Bone marrow (tissue), 2 donors: ENCODE data around the gene FMO2.
"Not testable (repeated sequence)": the region's sequence is repeated elsewhere in the genome, so short reads cannot be mapped to it uniquely, and the experiment has no call there.

Experiments
- DNase-seq, 2 donors: peaks; one replicate each; lab custom pipeline; 2025; lab: John Stamatoyannopoulos, UW

Gene FMO2

DNA sequence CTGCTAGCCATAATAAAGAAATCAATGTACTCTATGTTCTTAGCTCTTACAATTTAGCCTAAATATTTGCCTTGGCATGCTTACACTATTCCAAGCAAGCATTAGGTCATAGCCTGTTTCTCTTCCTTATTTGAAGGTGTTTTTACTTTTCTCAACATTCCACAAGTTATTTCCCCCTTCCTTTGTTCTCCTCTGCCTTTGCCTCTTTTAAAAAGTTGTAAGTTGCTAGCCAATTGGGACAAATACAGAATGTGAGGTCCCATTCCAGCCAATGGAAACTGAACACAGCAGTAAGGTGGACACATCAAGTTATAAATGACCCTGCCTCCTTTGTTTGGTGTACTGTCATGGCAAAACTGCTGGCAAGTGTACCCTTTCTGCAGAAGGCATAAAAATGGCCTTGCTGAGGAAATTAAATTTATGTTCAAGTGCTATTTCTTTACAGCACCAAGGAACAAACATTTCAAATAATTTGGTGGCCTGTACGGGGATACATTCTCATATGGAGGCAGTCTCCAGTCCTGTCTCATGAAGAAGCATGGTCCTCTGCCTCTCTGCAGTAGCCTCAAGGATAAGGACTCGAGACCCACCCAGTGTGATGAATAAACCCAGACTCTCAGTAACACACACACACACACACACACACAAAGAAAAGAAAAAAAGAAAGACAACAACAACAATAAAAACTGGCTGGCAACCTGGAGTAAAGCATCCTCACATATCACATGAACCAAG lies 34.4 kb downstream of the FMO2 start:
- no peak for DNase-seq

GRCh38 chr1:171220081-171220420 lies 35.0 kb downstream of the FMO2 start:
- DNase-seq, result no peak

DNA sequence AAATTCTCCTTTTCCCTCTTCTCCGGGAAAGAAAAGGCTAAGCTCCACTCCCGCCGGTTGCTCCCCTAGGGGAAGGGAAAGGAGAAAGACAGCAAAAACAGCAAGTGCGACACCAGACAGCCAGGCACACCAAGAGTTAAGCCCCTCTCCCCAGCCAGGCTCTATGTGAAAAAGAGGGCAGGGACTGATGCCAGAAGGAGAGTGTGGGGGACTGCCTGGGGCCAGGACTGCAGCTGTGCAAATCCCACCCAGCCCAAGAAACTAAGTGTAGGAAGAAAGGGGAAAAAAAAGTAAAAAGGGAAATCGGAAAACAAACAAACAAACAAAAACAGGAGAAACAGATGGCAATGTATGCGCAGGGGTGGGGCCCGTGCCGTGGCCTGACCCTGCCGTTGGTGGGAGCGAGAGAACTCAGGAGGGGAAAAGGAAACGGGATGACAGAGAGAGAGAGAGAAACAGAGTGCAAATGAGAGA lies 35.5 kb downstream of the FMO2 start:
- DNase-seq, result no peak

GRCh38 chr1:171221665-171222591 lies 36.8 kb downstream of the FMO2 start:
- no peak for DNase-seq

GRCh38 chr1:171222936-171223335 lies 37.8 kb downstream of the FMO2 start:
- DNase-seq, result no peak

GRCh38 chr1:171224257-171224656 lies 39.2 kb downstream of the FMO2 start:
- not testable (repeated sequence) for DNase-seq

- no peak for DNase-seq
Measured at GRCh38 chr1:171226747-171227370, 41.8 kb downstream of the FMO2 start.

DNA sequence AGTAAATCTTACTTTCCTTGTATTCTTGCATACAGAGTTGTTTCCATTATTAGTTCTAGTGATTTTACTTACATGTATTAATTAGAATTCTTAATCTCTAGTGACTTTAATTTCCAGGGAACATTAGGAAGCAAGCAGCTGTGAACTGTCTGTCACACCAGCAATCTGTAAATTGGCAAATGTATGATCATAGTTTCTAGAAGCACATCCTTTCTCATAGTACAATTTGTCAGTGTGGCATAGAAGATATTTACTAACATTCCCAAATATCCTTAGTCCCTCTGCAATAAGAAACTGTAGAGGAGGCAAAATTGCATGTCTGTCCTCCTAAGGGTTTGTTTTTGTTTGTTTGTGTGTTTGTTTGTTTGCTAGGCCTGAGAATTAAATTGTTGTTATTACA lies 46.2 kb downstream of the FMO2 start:
- DNase-seq, result no peak

GRCh38 chr1:171233183-171233582 lies 48.1 kb downstream of the FMO2 start:
- no peak for DNase-seq

DNA sequence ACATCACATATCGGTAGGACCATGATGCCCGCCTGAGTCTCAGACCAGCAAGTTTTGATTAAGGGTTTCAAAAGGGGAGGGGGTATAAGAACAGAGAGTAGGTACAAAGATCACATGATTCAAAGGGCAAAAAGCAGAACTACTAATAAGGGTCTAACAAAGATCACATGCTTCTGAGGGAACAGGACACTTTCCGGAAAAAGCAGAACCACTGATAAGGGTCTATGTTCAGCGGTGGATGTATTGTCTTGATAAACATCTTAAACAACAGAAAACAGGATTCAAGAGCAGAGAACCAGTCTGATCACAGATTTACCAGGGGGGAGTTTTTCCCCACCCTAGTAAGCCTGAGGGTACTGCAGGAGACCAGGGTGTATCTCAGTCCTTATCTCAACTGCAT lies 51.1 kb downstream of the FMO2 start:
- not testable (repeated sequence) for DNase-seq

DNA sequence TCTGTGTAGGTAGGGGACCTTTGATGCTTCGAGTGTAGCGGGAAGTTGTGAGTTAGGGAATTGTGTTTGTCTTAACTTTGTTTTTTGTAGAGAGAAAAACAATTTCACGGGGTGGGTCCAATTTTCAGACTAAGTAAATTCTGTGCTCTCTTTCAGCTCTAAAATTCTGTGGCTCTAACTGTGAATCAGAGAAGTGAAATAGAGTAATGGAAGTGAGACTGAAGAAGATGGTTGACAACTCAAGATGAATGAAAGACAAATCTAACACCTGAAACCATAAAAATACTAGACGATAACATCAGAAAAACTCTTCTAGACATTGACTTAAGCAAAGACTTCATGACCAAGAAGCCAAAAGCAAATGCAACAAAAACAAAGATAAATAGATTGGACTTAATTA lies 58.8 kb downstream of the FMO2 start:
- DNase-seq, result no peak

DNA sequence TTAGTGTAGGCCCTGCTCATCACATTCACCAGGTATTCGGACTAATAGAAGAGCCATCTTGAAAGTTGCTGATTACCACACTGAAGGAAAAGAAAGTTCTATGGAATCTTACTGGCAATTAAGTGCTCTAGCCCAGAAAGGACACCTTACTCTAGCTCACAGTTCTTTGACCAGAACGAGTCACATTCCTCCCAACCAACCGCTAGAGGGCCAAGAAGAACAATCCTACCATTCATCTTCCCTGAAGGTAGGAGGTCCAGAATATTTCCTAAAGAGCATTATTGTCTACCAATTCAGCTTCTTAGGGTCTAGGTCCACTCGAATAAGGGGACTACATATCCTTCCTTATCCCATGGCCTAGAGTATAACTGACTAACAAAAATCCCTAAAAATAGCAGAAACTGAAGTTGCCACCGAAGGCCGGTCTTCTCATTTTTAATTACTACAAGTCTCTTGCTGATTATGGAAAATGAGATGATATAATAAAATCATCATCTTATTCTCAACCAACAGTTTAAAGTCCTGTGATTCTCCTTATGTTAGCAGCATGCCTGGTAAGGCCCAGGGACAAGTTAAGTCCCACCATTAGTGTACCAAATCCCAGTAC lies 60.5 kb downstream of the FMO2 start:
- peak in 1 of 2 donors; percentile 3 for DNase-seq

- no peak for DNase-seq
Measured at GRCh38 chr1:171247501-171247900, 62.4 kb downstream of the FMO2 start.

- DNase-seq, result no peak
Measured at GRCh38 chr1:171248302-171248701, 63.2 kb downstream of the FMO2 start, which contains the start of gene FMO1. TSS of gene FMO1 (plus strand) at chr1:171248494. CDS start at chr1:171258088, 9,594 bp downstream.

- no peak for DNase-seq
Measured at GRCh38 chr1:171248841-171249240, 63.7 kb downstream of the FMO2 start.

- DNase-seq, result no peak
Measured at GRCh38 chr1:171250263-171250662, 65.2 kb downstream of the FMO2 start.

DNA sequence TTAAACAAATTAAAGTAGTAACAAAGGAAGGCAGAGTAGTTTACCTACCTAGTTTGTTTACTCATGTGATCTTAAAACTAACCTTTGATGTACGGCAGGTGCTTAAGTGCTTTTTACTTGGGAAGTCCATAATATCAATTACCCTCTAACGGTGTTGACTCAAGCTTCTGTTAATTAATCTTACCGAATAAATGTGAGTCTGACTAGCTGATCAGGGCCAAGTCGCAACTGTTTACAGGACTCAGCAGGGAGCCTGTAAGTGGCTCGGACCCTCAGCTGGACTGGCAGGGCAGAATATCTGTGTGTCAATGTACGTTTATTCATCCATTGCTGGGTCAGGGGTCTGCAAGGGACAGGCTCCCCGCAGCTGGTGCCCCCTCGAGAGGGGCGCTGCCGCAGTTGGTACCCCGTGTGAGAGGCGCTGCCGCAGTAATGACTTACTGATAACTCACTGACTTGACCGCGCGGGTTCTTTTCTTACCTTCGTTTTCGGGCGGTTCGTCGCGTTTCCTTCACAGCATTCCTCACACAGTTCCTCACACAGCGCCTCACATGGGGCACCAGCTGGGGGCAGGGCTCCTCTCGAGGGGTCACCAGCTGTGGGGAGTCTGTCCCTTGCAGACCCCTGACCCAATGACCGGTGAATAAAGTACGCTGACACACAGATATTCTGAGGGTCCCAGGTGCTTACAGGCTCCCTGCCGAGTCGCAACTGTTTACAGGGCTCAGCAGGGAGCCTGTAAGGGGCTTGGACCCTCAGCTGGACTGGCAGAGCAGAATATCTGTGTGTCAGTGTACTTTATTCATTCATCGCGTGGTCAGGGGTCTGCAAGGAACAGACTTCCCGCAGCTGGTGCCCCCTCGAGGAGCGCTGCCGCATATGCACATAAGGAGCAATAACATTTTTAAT lies 66.2 kb downstream of the FMO2 start:
- no peak for DNase-seq

- DNase-seq, result no peak
Measured at GRCh38 chr1:171251952-171252300, 66.8 kb downstream of the FMO2 start.

- DNase-seq, result no peak
Measured at GRCh38 chr1:171252482-171252881, 67.4 kb downstream of the FMO2 start.

DNA sequence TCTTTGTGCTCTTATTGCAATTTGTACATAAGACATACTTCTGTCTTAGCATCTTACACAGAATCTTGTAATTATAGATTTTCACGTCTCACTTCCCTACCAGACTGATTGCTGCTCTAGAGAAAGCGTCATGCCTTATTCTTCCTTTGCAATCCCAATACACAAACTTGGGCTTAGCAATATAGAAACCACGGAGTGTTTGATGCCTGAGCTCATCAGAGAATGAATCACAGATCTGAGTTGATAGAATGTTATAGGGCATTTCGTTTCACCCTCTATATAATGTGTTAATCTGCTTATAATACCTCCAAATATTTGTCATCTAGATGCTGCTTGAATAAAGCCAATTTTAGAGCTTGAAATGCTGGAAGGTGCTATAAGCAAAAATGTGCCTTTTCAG lies 69.8 kb downstream of the FMO2 start:
- DNase-seq, result no peak

GRCh38 chr1:171256940-171257606 lies 72.0 kb downstream of the FMO2 start:
- no peak for DNase-seq
